HAP-1 (cell line): ENCODE data around the gene HDLBP.

Source experiments
- DNase-seq, 2 experiments: peaks; one replicate each; pipeline ENCODE4 v3.0.0-alpha.2; 2016 to 2020; ENCODE audit warnings: low spot score in 2 of 2
- H3K27me3 ChIP-seq: fragments of 250-450 bp; sonication (Bioruptor Pico); 2 replicates; pipeline ENCODE4 v1.5.1; 2020; ENCODE audit warnings: low read depth, mild to moderate bottlenecking, moderate library complexity
- H3K36me3 ChIP-seq: fragments of 250-450 bp; sonication (Bioruptor Pico); replicated peaks from 2 replicates; pipeline ENCODE4 v1.5.1; 2020; ENCODE audit warnings: mild to moderate bottlenecking
- H3K4me1 ChIP-seq: fragments of 250-450 bp; sonication (Bioruptor Pico); 2 replicates; pipeline ENCODE4 v1.5.1; 2020; ENCODE audit warnings: mild to moderate bottlenecking
- H3K4me3 ChIP-seq: fragments of 250-450 bp; sonication (Bioruptor Pico); 2 replicates; pipeline ENCODE4 v1.5.1; 2020; ENCODE audit warnings: mild to moderate bottlenecking, moderate library complexity
- H3K9me3 ChIP-seq: fragments of 250-450 bp; sonication (Bioruptor Pico); 2 replicates; pipeline ENCODE4 v1.5.1; 2020; ENCODE audit warnings: mild to moderate bottlenecking, moderate library complexity
- in situ Hi-C: fragments of 300-500 bp; cut with MboI; formaldehyde crosslinking; loops from 3 replicates; pipeline ENCODE4 v1.14.3; 2020; ENCODE audit warnings: low sequenced_read_pairs, inconsistent platforms, mixed read lengths

Gene HDLBP

DNA sequence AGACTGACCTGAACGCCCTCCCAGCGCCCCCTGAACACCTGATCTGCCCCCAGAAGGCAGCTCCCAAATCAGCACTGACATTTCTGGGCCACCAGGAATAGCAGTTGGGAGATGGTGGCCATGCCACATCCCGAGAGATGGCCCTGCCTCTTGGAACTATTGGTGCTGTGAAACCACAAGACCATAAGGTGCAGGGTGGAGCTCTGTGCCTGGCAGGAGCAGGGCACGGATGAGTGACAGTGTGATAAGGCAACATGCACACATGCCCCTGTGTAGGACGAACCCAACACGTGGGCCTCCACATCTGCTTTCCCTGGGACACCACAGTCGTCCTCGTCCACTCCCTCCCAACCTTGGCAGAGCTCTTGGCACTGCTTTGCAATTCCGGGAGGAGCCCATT lies 100.1 kb downstream of the HDLBP start:
- Histone ChIP-seq H3K9me3 (no peaks in the 10 kb centered on the region), H3K27me3 (no peaks in the 10 kb centered on the region), H3K36me3 (no peaks in the 10 kb centered on the region), H3K4me3 (no peak overlapping the region), H3K4me1 (peaks cover 17% of the 10 kb centered on the region)
- in situ Hi-C loops = no loop called here
- no peak for DNase-seq

DNA sequence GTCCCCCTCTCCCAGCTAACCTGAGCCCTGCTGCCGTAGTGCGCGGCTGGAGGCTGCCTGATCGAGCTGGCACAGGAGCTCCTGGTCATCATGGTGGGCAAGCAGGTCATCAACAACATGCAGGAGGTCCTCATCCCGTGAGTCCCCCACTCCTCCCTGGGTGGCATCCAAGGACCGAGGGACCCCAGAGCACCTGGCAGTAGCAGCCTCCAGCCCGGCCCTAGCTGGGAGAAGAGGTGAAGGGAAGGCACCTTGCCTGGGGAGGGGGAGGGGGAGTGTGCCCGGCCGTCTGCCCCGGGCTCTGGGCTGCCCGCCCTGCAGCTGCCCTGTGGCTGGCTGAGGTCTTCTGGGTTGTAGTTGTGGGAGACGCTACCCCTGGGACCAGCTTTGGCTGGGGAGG lies 100.7 kb downstream of the HDLBP start:
- Histone ChIP-seq H3K9me3 (no peaks in the 10 kb centered on the region), H3K4me1 (peaks cover 17% of the 10 kb centered on the region), H3K27me3 (no peaks in the 10 kb centered on the region), H3K4me3 (no peak overlapping the region), H3K36me3 (no peaks in the 10 kb centered on the region)
- DNase-seq = no peak
- in situ Hi-C loops = no loop called here

DNA sequence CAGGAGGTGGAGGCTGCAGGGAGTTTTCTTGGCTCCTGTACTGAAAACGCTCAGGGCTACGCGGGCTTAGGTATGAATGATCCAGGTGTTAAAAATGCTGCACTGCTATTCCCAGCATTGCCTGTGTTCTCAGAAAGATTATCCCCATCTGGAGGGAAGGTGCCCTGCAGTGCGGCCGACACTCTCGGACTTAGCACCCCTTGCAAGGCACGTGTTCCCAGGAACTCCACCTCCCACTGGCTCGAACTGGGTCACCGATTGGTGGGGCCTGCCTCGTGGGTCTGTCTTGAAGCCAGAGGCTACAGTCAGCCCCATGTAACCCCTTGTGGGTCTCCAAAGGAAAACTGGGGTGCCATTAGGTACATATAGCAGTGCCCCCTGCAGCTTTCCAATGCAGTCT lies 101.3 kb downstream of the HDLBP start:
- Histone ChIP-seq H3K4me1 (peaks cover 16% of the 10 kb centered on the region), H3K9me3 (no peaks in the 10 kb centered on the region), H3K27me3 (no peaks in the 10 kb centered on the region), H3K36me3 (no peaks in the 10 kb centered on the region), H3K4me3 (no peak overlapping the region)
- in situ Hi-C loops = no loop called here
- no peak for DNase-seq

DNA sequence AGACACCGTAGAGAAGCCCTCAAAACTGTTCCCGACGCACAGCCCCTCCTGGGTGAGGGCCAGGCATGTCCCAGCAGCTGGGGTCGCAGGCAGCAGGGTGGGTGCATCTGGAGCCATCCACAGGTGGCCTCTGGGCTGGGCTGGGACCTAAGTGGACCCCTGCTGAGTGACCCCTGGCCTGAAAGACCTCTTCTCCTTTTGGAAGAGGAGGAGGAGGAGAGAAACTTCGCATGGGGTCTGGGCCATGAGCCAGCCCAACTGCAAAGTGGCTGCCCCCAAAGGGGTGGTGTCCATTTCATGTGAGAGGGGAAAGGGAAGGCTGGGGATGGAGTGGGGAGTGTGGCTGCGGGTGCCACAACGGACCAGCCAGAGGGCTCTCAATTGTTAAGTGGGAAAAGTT lies 101.9 kb downstream of the HDLBP start:
- in situ Hi-C loops = no loop called here
- DNase-seq = no peak
- Histone ChIP-seq H3K4me1 (peaks cover 13% of the 10 kb centered on the region), H3K27me3 (no peaks in the 10 kb centered on the region), H3K36me3 (no peaks in the 10 kb centered on the region), H3K9me3 (no peaks in the 10 kb centered on the region), H3K4me3 (no peak overlapping the region)

DNA sequence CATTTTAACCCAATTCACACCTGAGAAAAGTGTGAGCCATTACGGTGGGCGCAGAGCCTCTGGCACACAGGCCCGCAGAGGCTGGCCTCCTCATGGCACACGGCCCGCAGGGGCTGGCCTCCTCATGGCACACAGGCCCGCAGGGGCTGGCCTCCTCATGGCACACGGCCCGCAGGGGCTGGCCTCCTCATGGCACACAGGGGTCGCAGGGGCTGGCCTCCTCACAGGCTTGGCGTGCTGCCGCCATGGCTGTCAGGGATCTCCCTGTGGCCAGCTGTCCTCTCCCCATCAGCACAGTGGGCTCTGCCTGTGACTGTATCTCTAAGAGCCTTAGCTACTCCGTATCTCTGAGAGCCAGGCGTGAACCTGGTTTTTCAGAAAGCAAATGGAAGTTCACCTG lies 102.4 kb downstream of the HDLBP start:
- peaks cover 13% of the 10 kb centered on the region for H3K4me1 ChIP-seq
- no peak overlapping the region for H3K4me3 ChIP-seq
- DNase-seq = no peak
- in situ Hi-C loops = no loop called here
- H3K36me3 ChIP-seq = no peaks in the 10 kb centered on the region
- no peaks in the 10 kb centered on the region for H3K27me3 ChIP-seq
- no peaks in the 10 kb centered on the region for H3K9me3 ChIP-seq

DNA sequence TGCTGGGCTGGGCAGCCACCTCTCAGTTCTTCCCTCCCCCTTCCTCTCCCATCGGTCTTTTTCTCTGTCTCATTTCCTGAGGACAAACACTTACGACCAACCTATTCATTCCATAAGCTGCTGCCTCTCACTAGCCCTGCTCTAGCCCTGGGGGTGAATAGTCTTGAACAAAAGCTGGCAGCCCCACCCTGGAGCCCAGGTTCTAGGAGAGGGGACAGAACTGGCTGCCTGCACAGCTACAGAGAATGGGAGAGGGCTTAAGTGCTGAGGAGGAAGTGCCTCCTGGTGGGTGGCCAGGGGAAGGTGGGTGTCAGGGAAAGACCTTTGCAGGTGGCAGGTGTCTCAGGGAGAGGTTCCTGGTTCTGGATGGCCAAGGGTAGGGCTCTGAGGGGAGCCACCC lies 104.2 kb downstream of the HDLBP start:
- in situ Hi-C loops = no loop called here
- Histone ChIP-seq H3K9me3 (no peaks in the 10 kb centered on the region), H3K36me3 (no peaks in the 10 kb centered on the region), H3K4me3 (no peak overlapping the region), H3K27me3 (no peaks in the 10 kb centered on the region), H3K4me1 (peaks cover 10% of the 10 kb centered on the region)
- DNase-seq = peak; percentile 75 to 83

DNA sequence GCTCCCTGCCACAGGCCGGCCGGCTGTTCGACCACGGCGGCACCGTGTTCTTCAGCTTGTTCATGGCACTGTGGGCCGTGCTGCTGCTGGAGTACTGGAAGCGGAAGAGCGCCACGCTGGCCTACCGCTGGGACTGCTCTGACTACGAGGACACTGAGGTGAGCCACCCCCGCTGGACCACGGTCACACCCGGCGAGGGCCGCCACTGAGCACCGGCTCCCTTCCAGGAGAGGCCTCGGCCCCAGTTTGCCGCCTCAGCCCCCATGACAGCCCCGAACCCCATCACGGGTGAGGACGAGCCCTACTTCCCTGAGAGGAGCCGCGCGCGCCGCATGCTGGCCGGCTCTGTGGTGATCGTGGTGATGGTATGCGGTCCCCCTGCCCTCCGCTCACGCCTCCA lies 106.2 kb downstream of the HDLBP start:
- no peak overlapping the region for H3K4me3 ChIP-seq
- H3K9me3 ChIP-seq = no peaks in the 10 kb centered on the region
- H3K4me1 ChIP-seq = peaks cover 10% of the 10 kb centered on the region
- no peaks in the 10 kb centered on the region for H3K27me3 ChIP-seq
- H3K36me3 ChIP-seq = no peaks in the 10 kb centered on the region
- in situ Hi-C loops = no loop called here
- DNase-seq = no peak

DNA sequence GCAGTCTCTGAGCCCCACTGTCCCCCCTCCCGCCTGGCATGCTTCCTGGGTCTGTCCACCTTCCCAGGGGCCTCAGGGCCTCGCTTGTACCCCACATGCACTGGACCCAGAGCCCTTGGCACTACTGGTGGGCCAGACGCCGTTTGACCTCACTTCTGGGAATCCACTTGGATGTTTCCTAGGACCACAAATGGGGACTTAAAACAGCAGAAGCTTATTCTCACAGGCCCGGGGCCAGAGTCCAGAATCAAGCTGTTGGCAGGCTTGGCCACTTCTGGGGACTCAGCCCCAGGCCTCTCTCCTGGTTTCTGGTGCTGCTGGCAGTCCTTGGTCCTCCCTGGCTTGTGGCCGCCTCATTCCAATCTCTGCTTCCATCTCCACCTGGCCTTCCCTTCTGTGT lies 107.4 kb downstream of the HDLBP start:
- in situ Hi-C loops = no loop called here
- Histone ChIP-seq H3K4me3 (no peak overlapping the region), H3K4me1 (peaks cover 10% of the 10 kb centered on the region), H3K27me3 (no peaks in the 10 kb centered on the region), H3K9me3 (no peaks in the 10 kb centered on the region), H3K36me3 (no peaks in the 10 kb centered on the region)
- DNase-seq = no peak

DNA sequence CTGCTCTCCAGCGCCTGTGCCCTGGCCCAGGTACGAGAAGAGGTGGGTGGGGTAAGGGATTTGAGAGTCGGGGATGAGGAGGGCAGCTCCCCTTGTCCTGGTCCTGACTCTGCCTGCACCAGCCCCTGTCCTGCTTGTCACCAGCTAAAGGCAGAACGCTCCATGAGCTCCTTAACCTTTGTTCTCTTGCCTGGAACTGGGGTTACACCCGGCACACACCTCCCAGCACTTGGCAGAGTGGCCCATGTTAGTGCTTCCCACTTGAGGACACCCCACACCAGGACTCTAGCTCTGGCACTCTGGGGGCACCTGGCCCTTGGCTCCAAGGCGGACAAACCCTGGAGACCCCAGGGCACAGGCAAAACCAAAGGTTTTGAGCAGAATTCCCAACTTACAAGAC lies 107.8 kb downstream of the HDLBP start:
- Histone ChIP-seq H3K4me1 (peaks cover 10% of the 10 kb centered on the region), H3K27me3 (no peaks in the 10 kb centered on the region), H3K36me3 (no peaks in the 10 kb centered on the region), H3K9me3 (no peaks in the 10 kb centered on the region), H3K4me3 (no peak overlapping the region)
- in situ Hi-C loops = no loop called here
- DNase-seq = no peak

DNA sequence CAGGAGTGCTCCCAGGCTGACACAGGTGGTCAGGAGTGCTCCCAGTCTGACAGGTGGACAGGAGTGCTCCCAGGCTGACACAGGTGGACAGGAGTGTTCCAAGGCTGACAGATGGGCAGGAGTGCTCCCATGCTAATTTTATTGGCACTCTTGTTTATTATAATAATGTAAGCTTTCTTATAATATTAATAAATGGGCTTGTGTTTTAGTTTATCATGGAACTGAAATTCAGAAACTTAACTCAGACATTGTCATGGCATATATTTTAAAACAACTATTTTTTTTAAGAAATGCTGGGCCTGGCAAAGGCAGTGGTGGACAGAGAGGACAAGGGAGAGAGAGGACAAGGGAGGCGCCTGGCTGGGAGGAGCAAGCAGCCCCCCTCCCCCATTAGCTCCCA lies 108.3 kb downstream of the HDLBP start:
- in situ Hi-C loops = no loop called here

DNA sequence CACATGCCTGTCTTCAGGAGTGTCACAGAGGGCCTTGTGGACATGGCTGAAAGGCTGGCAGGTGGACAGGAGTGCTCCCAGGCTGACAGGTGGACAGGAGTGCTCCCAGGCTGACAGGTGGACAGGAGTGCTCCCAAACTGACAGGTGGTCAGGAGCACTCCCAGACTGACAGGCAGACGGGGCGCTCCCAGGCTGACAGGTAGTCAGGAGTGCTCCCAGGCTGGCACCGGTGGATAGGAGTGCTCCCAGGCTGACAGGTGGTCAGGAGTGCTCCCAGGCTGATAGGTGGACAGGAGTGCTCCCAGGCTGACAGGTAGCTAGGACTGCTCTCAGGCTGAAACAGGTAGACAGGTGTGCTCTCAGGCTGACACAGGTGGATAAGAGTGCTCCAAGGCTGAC lies 110.4 kb downstream of the HDLBP start:
- Histone ChIP-seq H3K4me1 (no peaks in the 10 kb centered on the region), H3K4me3 (no peak overlapping the region), H3K9me3 (no peaks in the 10 kb centered on the region), H3K36me3 (no peaks in the 10 kb centered on the region), H3K27me3 (no peaks in the 10 kb centered on the region)
- no peak for DNase-seq
- in situ Hi-C loops = no loop called here

More for the DNA sequence above, 108.3 kb downstream of the HDLBP start:
- no peaks in the 10 kb centered on the region for H3K27me3 ChIP-seq
- no peaks in the 10 kb centered on the region for H3K9me3 ChIP-seq
- DNase-seq = no peak
- no peaks in the 10 kb centered on the region for H3K36me3 ChIP-seq
- peaks cover 10% of the 10 kb centered on the region for H3K4me1 ChIP-seq
- no peak overlapping the region for H3K4me3 ChIP-seq

DNA sequence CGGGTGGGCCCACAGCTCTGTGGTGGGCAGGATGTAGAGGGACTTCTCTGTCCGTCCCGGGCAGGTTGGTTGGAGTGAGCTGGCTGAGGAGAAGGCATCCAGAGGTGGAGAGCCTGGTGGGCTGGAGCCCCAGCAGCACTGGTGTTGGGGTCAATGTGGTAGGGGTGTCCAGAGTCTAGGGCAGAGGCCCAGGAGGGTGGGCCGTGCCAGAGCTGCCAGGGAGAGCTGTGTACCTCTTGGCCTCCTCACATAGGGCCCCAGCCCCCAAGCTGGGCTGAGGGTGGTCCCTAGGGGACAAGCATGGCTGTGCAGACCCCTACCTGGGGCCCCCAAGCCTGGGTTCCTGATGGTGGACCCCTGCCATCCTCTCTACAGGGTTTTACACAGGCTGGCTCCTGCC lies 111.0 kb downstream of the HDLBP start:
- no peaks in the 10 kb centered on the region for H3K4me1 ChIP-seq

DNA sequence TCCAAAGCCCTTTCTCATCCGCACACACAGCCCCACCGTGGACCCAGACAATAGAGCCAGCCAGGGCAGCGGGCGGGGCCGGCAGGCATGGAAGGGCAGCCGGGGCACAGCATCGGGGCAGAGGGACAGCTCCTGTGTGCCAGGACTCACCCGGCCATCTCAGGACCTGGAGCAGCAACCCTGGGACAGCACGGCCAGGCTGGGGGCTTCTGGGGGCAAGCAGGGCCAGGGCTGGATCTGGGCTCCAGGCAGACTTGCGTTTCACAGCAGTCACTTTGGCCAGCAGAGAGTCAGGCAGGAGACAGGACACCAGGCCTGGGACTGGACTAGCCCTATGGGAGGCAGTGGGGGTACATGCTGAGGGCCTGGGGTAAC lies 111.5 kb downstream of the HDLBP start:
- Histone ChIP-seq H3K9me3 (no peaks in the 10 kb centered on the region), H3K4me3 (no peak overlapping the region), H3K4me1 (no peaks in the 10 kb centered on the region), H3K36me3 (no peaks in the 10 kb centered on the region), H3K27me3 (no peaks in the 10 kb centered on the region)
- DNase-seq = no peak
- in situ Hi-C loops = no loop called here

More for the DNA sequence above, 111.0 kb downstream of the HDLBP start:
- H3K36me3 ChIP-seq = no peaks in the 10 kb centered on the region
- in situ Hi-C loops = no loop called here
- DNase-seq = no peak
- H3K27me3 ChIP-seq = no peaks in the 10 kb centered on the region
- H3K9me3 ChIP-seq = no peaks in the 10 kb centered on the region
- H3K4me3 ChIP-seq = no peak overlapping the region

DNA sequence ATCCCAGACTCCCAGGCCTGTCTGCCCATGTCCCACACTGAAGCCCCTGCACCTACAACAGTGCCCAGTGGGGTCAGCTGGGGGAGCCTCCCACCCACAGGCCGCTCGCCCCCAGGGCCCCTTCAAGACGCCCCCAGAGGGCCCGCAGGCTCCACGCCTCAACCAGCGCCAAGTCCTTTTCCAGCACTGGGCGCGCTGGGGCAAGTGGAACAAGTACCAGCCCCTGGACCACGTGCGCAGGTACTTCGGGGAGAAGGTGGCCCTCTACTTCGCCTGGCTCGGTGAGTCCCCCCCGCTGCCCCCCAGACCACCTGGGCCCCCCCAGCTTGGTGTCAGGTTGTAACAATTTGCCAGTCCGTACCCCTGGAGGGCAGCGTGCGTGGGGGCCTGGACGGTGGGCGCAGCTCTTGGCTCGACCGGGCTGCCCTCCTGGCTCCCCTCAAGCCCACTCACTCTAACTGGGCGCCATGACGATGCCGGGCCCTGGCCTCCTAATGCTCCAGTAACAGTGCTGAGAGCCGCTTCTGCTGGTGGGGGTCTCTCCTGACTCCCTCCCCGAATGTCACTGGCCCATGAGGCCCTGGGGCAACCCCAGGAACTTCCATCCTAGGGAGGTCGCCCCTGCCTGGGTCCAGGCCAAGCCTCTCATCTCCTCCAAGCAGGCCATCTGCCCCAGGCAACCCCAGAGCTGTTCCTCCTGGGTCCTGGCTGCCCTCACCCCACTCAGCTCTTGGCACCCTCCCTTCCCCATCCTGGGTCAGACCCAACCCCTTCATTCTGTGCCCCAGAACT lies 112.1 kb downstream of the HDLBP start:
- H3K27me3 ChIP-seq = no peaks in the 10 kb centered on the region
- no peaks in the 10 kb centered on the region for H3K4me1 ChIP-seq
- no peak overlapping the region for H3K4me3 ChIP-seq
- no peaks in the 10 kb centered on the region for H3K9me3 ChIP-seq
- DNase-seq = no peak
- H3K36me3 ChIP-seq = no peaks in the 10 kb centered on the region
- in situ Hi-C loops = no loop called here

DNA sequence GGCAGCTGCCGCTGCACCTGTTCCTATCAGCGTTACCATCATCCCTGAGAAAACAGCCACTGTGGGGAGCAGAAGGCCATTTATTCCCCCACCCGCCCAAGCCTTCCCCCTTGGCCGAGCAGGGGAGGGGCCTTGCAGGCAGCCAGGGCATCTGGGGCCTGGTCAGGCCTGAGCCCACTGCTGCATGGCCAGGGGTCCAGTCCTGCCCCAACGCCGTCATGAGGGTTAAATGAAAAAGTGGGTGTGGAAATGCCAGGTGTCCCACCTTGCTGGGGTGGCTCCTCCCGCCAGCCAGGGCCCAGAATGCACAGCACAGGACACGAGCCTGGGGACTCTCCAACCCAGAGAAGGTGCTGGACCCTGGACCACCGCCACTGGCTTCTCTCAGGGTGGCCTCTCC lies 112.8 kb downstream of the HDLBP start:
- Histone ChIP-seq H3K9me3 (no peaks in the 10 kb centered on the region), H3K4me3 (no peak overlapping the region), H3K27me3 (no peaks in the 10 kb centered on the region), H3K4me1 (no peaks in the 10 kb centered on the region), H3K36me3 (no peaks in the 10 kb centered on the region)
- no peak for DNase-seq
- in situ Hi-C loops = no loop called here
